Stomach smooth muscle (tissue), 2 donors: ENCODE measurements around the gene JPH3.
"Not testable (repeated sequence)": the region's sequence is repeated elsewhere in the genome, so short reads cannot be mapped to it uniquely, and the experiment has no call there.

Experiments
- H3K27ac ChIP-seq: one replicate; pipeline ENCODE4 v1.7.0; 2013; ENCODE audit warnings: mild to moderate bottlenecking, low read length, inconsistent platforms
- H3K27me3 ChIP-seq, 2 donors: one replicate each; pipeline ENCODE4 v1.7.0; 2013; ENCODE audit warnings: low read length in 2 of 2; ENCODE audit not compliant: insufficient read depth in 2 of 2, control insufficient read depth in 1 of 2
- H3K36me3 ChIP-seq, 2 donors: one replicate each; pipeline ENCODE4 v1.7.0; 2013; ENCODE audit warnings: low read length in 2 of 2; ENCODE audit not compliant: control insufficient read depth in 2 of 2, insufficient read depth in 2 of 2
- H3K4me1 ChIP-seq: one replicate; pipeline ENCODE4 v1.7.0; 2013; ENCODE audit warnings: low read length; ENCODE audit not compliant: control insufficient read depth, insufficient read depth
- H3K4me3 ChIP-seq, 2 donors: one replicate each; pipeline ENCODE4 v1.7.0; 2013; ENCODE audit warnings: low read length in 2 of 2
- H3K9ac ChIP-seq, 2 donors: one replicate each; pipeline ENCODE4 v1.7.0; 2013; ENCODE audit warnings: low read length in 2 of 2, mild to moderate bottlenecking in 1 of 2
- H3K9me3 ChIP-seq, 2 donors: one replicate each; pipeline ENCODE4 v1.7.0; 2013; ENCODE audit warnings: low read length in 2 of 2; ENCODE audit not compliant: control insufficient read depth in 2 of 2
- donor health status: healthy.
- donor health status: Pancreatic carcinoma.

Gene JPH3

DNA sequence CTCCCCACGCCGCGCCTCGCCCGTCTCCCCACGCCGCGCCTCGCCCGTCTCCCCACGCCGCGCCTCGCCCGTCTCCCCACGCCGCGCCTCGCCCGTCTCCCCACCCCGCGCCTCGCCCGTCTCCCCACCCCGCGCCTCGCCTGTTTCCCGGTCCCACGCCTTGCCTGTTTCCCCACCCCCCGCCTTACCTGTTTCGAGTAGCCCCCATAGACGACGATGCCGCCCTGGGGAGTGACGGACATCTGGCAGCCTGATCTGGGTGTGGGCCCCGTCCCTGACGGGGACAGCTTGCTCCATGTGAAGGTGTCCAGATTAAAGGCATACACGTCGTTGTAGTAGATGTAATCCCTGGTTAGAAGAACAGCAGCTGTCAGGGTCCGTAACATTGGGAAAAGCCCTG is 124.3 kb downstream of the JPH3 start:
- H3K27me3 ChIP-seq, H3K27ac ChIP-seq, H3K9ac ChIP-seq, H3K4me3 ChIP-seq, H3K4me1 ChIP-seq, H3K9me3 ChIP-seq: not testable (repeated sequence)
- peaks cover 23% of the 10 kb centered on the region in 2 donors for H3K36me3 ChIP-seq

- no peaks in the 10 kb centered on the region for H3K9me3 ChIP-seq
- no peak overlapping the region for H3K27ac ChIP-seq
- H3K9ac ChIP-seq, result no peak overlapping the region
- no peaks in the 10 kb centered on the region for H3K27me3 ChIP-seq
- H3K36me3 ChIP-seq, result peaks cover 21 to 25% of the 10 kb centered on the region in 2 donors
- no peak overlapping the region for H3K4me3 ChIP-seq
- H3K4me1 ChIP-seq, result peaks cover 3% of the 10 kb centered on the region
Measured at GRCh38 chr16:87727346-87727745, 125.0 kb downstream of the JPH3 start.

DNA sequence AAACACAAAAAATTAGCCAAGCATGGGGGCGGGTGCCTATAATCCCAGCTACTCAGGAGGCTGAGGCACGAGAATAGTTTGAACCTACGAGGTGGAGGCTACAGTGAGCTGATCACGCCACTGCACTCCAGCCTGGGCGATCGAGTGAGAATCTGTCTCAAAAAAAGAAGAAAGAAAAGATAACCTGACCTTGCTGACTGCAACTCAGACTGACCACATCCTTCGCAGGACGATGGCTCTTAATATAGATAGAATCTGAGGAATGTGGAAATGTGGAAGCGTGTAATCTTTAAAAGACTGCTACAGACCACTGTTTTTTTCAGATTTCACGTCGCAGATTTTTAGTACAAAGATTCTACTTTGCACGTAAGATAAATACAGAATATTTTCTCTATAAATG is 125.7 kb downstream of the JPH3 start:
- Histone ChIP-seq H3K4me3 (no peak overlapping the region), H3K27me3 (no peaks in the 10 kb centered on the region), H3K9ac (no peak overlapping the region), H3K4me1 (peaks cover 3% of the 10 kb centered on the region), H3K9me3 (no peaks in the 10 kb centered on the region), H3K36me3 (peaks cover 20 to 22% of the 10 kb centered on the region in 2 donors), H3K27ac (no peak overlapping the region)

- Histone ChIP-seq H3K9ac (no peak overlapping the region), H3K4me3 (no peak overlapping the region), H3K27ac (no peak overlapping the region), H3K27me3 (no peaks in the 10 kb centered on the region), H3K9me3 (no peaks in the 10 kb centered on the region), H3K36me3 (peaks cover 20 to 22% of the 10 kb centered on the region in 2 donors), H3K4me1 (no peaks in the 10 kb centered on the region)
Measured at GRCh38 chr16:87729266-87729954, 127.1 kb downstream of the JPH3 start.

- peaks cover 21 to 22% of the 10 kb centered on the region in 2 donors for H3K36me3 ChIP-seq
- no peak overlapping the region for H3K4me3 ChIP-seq
- H3K27ac ChIP-seq, result no peak overlapping the region
- no peak overlapping the region for H3K9ac ChIP-seq
- no peaks in the 10 kb centered on the region for H3K9me3 ChIP-seq
- no peaks in the 10 kb centered on the region for H3K4me1 ChIP-seq
- no peaks in the 10 kb centered on the region for H3K27me3 ChIP-seq
Measured at GRCh38 chr16:87731607-87732006, 129.3 kb downstream of the JPH3 start.

DNA sequence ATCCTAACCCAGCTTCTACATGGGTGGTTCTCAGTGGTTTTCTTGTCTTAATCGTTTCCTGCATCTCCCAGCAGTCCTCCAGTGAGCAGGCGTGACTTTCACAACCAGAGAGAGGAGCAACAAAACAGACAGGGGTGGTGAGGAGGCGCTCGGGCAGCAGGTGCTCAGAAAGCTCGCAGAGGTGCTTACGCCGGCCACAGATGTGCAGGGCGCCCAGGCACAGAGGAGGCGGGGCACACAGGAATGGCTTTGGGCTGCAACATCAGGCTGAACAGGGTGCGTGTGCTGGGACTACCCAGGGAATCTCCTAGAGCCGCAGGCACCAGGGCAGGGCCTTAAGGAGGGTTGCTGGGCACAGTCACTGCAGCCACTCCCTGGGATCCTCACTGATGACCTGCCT is 130.9 kb downstream of the JPH3 start:
- H3K4me1 ChIP-seq, result no peaks in the 10 kb centered on the region
- H3K4me3 ChIP-seq, result no peak overlapping the region
- H3K27me3 ChIP-seq, result no peaks in the 10 kb centered on the region
- H3K9me3 ChIP-seq, result no peaks in the 10 kb centered on the region
- H3K27ac ChIP-seq, result no peak overlapping the region
- H3K9ac ChIP-seq, result no peak overlapping the region
- H3K36me3 ChIP-seq, result peaks cover 18 to 21% of the 10 kb centered on the region in 2 donors

- H3K4me1 ChIP-seq, result no peaks in the 10 kb centered on the region
- no peak overlapping the region for H3K9ac ChIP-seq
- H3K4me3 ChIP-seq, result no peak overlapping the region
- H3K27ac ChIP-seq, result no peak overlapping the region
- no peaks in the 10 kb centered on the region for H3K9me3 ChIP-seq
- peaks cover 12 to 18% of the 10 kb centered on the region in 2 donors for H3K36me3 ChIP-seq
- no peaks in the 10 kb centered on the region for H3K27me3 ChIP-seq
Measured at GRCh38 chr16:87734644-87735043, 132.3 kb downstream of the JPH3 start.

DNA sequence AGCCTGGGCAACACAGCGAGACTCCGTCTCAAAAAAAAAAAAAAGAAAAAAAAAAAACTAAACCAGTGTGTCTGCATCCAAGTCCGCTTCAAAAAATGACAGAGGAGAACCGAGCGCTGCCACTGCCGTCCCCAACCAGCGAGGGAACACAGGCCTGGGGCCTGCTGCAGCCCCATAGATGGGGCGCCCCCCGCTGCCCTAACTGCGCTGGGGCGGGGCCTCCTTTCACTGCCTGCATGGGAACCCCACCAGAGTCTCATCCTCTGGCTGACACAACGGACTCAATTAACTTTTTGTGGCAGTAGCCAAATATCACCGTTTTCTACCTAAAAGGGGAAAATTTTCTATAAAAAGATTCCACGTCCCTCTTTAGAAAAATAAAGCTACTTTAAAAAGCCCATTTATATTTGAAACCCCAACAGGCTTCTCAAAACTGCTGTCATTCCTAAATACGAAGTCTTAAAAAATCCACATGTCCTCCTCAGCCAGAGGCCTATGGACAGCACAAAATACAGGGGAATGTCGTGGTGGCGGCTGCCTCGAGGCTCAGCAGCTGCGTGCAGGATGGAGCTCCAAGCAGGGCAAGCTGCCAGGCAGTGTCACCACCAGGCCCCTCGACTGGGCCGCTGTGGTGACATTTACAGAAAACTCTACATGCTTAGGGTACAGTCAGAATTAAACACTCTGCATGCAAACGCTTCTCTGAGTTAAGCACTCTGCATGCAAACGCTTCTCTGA is 133.1 kb downstream of the JPH3 start:
- Histone ChIP-seq H3K4me1 (peaks cover 3% of the 10 kb centered on the region), H3K4me3 (no peak overlapping the region), H3K36me3 (peaks cover 8 to 16% of the 10 kb centered on the region in 2 donors), H3K9ac (no peak overlapping the region), H3K27ac (no peak overlapping the region), H3K27me3 (no peaks in the 10 kb centered on the region), H3K9me3 (no peaks in the 10 kb centered on the region)

GRCh38 chr16:87736008-87736382 is 133.7 kb downstream of the JPH3 start:
- Histone ChIP-seq H3K27me3 (no peaks in the 10 kb centered on the region), H3K9ac (no peak overlapping the region), H3K36me3 (peaks cover 13 to 19% of the 10 kb centered on the region in 2 donors), H3K4me3 (no peak overlapping the region), H3K9me3 (no peaks in the 10 kb centered on the region), H3K27ac (no peak overlapping the region), H3K4me1 (peaks cover 6% of the 10 kb centered on the region)

- no peaks in the 10 kb centered on the region for H3K27me3 ChIP-seq
- H3K9me3 ChIP-seq, result no peaks in the 10 kb centered on the region
- H3K27ac ChIP-seq, result no peak overlapping the region
- peaks cover 6% of the 10 kb centered on the region for H3K4me1 ChIP-seq
- H3K36me3 ChIP-seq, result peaks cover 9 to 19% of the 10 kb centered on the region in 2 donors
- H3K4me3 ChIP-seq, result no peak overlapping the region
- H3K9ac ChIP-seq, result no peak overlapping the region
Measured at GRCh38 chr16:87739801-87740200, 137.5 kb downstream of the JPH3 start.

GRCh38 chr16:87740441-87740840 is 138.1 kb downstream of the JPH3 start:
- Histone ChIP-seq H3K4me3 (no peak overlapping the region), H3K36me3 (peaks cover 10 to 19% of the 10 kb centered on the region in 2 donors), H3K9ac (no peak overlapping the region), H3K27me3 (no peaks in the 10 kb centered on the region), H3K4me1 (peaks cover 6% of the 10 kb centered on the region), H3K27ac (no peak overlapping the region), H3K9me3 (no peaks in the 10 kb centered on the region)
